Measurements from ENCODE around the gene HPCAL1.

The HPCAL1 gene

GRCh38 chr2:10277293-10278028 is 25.2 kb upstream of the HPCAL1 start:
- Histone ChIP-seq H3K27ac (ENCODE audit: low read depth, low read length) (no peak overlapping the region), H3K27me3 (ENCODE audit: control insufficient read depth in 1 of 2, insufficient read depth in 2 of 2, low read length in 2 of 2) (no peaks in the 10 kb centered on the region), H3K36me3 (ENCODE audit: control insufficient read depth in 1 of 2, insufficient read depth in 2 of 2, low read length in 2 of 2) (no peaks in the 10 kb centered on the region), H3K4me1 (ENCODE audit: control insufficient read depth in 1 of 2, insufficient read depth in 2 of 2, low read length in 2 of 2) (peaks cover 17 to 22% of the 10 kb centered on the region in 2 donors), H3K9me3 (ENCODE audit: control insufficient read depth in 1 of 2, low read length in 2 of 2) (no peaks in the 10 kb centered on the region), H3K4me3 (ENCODE audit: low read depth in 1 of 2, low read length in 2 of 2) (peak overlapping the region in 1 of 2 donors; percentile 28), H3K9ac (ENCODE audit: low read depth in 1 of 2, low read length in 2 of 2) (peak overlapping the region in 1 of 2 donors; percentile 32)

GRCh38 chr2:10278029-10278762 is 24.5 kb upstream of the HPCAL1 start:
- H3K27me3 ChIP-seq (ENCODE audit: control insufficient read depth in 1 of 2, insufficient read depth in 2 of 2, low read length in 2 of 2), result no peaks in the 10 kb centered on the region
- no peaks in the 10 kb centered on the region for H3K36me3 ChIP-seq (ENCODE audit: control insufficient read depth in 1 of 2, insufficient read depth in 2 of 2, low read length in 2 of 2)
- H3K27ac ChIP-seq (ENCODE audit: low read depth, low read length), result no peak overlapping the region
- no peaks in the 10 kb centered on the region for H3K9me3 ChIP-seq (ENCODE audit: control insufficient read depth in 1 of 2, low read length in 2 of 2)
- peak overlapping the region in 1 of 2 donors; percentile 32 for H3K9ac ChIP-seq (ENCODE audit: low read depth in 1 of 2, low read length in 2 of 2)
- H3K4me1 ChIP-seq (ENCODE audit: control insufficient read depth in 1 of 2, insufficient read depth in 2 of 2, low read length in 2 of 2), result peaks cover 17 to 27% of the 10 kb centered on the region in 2 donors
- peak overlapping the region in 1 of 2 donors; percentile 28 for H3K4me3 ChIP-seq (ENCODE audit: low read depth in 1 of 2, low read length in 2 of 2)

- no peaks in the 10 kb centered on the region for H3K9me3 ChIP-seq (ENCODE audit: control insufficient read depth in 1 of 2, low read length in 2 of 2)
- H3K4me3 ChIP-seq (ENCODE audit: low read depth in 1 of 2, low read length in 2 of 2), result no peak overlapping the region
- no peaks in the 10 kb centered on the region for H3K36me3 ChIP-seq (ENCODE audit: control insufficient read depth in 1 of 2, insufficient read depth in 2 of 2, low read length in 2 of 2)
- peaks cover 17 to 27% of the 10 kb centered on the region in 2 donors for H3K4me1 ChIP-seq (ENCODE audit: control insufficient read depth in 1 of 2, insufficient read depth in 2 of 2, low read length in 2 of 2)
- H3K27ac ChIP-seq (ENCODE audit: low read depth, low read length), result no peak overlapping the region
- H3K9ac ChIP-seq (ENCODE audit: low read depth in 1 of 2, low read length in 2 of 2), result no peak overlapping the region
- H3K27me3 ChIP-seq (ENCODE audit: control insufficient read depth in 1 of 2, insufficient read depth in 2 of 2, low read length in 2 of 2), result no peaks in the 10 kb centered on the region
Observed at GRCh38 chr2:10278763-10279471, 23.8 kb upstream of the HPCAL1 start.

GRCh38 chr2:10279472-10279870 is 23.2 kb upstream of the HPCAL1 start:
- Histone ChIP-seq H3K9me3 (ENCODE audit: control insufficient read depth in 1 of 2, low read length in 2 of 2) (no peaks in the 10 kb centered on the region), H3K4me1 (ENCODE audit: control insufficient read depth in 1 of 2, insufficient read depth in 2 of 2, low read length in 2 of 2) (peaks cover 17 to 27% of the 10 kb centered on the region in 2 donors), H3K27ac (ENCODE audit: low read depth, low read length) (no peak overlapping the region), H3K4me3 (ENCODE audit: low read depth in 1 of 2, low read length in 2 of 2) (no peak overlapping the region), H3K27me3 (ENCODE audit: control insufficient read depth in 1 of 2, insufficient read depth in 2 of 2, low read length in 2 of 2) (no peaks in the 10 kb centered on the region), H3K36me3 (ENCODE audit: control insufficient read depth in 1 of 2, insufficient read depth in 2 of 2, low read length in 2 of 2) (no peaks in the 10 kb centered on the region), H3K9ac (ENCODE audit: low read depth in 1 of 2, low read length in 2 of 2) (no peak overlapping the region)

- no peak overlapping the region for H3K27ac ChIP-seq (ENCODE audit: low read depth, low read length)
- peaks cover 18 to 27% of the 10 kb centered on the region in 2 donors for H3K4me1 ChIP-seq (ENCODE audit: control insufficient read depth in 1 of 2, insufficient read depth in 2 of 2, low read length in 2 of 2)
- H3K9ac ChIP-seq (ENCODE audit: low read depth in 1 of 2, low read length in 2 of 2), result no peak overlapping the region
- no peaks in the 10 kb centered on the region for H3K9me3 ChIP-seq (ENCODE audit: control insufficient read depth in 1 of 2, low read length in 2 of 2)
- H3K4me3 ChIP-seq (ENCODE audit: low read depth in 1 of 2, low read length in 2 of 2), result no peak overlapping the region
- H3K36me3 ChIP-seq (ENCODE audit: control insufficient read depth in 1 of 2, insufficient read depth in 2 of 2, low read length in 2 of 2), result no peaks in the 10 kb centered on the region
- H3K27me3 ChIP-seq (ENCODE audit: control insufficient read depth in 1 of 2, insufficient read depth in 2 of 2, low read length in 2 of 2), result no peaks in the 10 kb centered on the region
Observed at GRCh38 chr2:10279946-10280463, 22.7 kb upstream of the HPCAL1 start.

- Histone ChIP-seq H3K4me3 (ENCODE audit: low read depth in 1 of 2, low read length in 2 of 2) (no peak overlapping the region), H3K27me3 (ENCODE audit: control insufficient read depth in 1 of 2, insufficient read depth in 2 of 2, low read length in 2 of 2) (no peaks in the 10 kb centered on the region), H3K36me3 (ENCODE audit: control insufficient read depth in 1 of 2, insufficient read depth in 2 of 2, low read length in 2 of 2) (no peaks in the 10 kb centered on the region), H3K4me1 (ENCODE audit: control insufficient read depth in 1 of 2, insufficient read depth in 2 of 2, low read length in 2 of 2) (peaks cover 33 to 43% of the 10 kb centered on the region in 2 donors), H3K9ac (ENCODE audit: low read depth in 1 of 2, low read length in 2 of 2) (no peak overlapping the region), H3K9me3 (ENCODE audit: control insufficient read depth in 1 of 2, low read length in 2 of 2) (no peaks in the 10 kb centered on the region), H3K27ac (ENCODE audit: low read depth, low read length) (no peak overlapping the region)
Observed at GRCh38 chr2:10281891-10282290, 20.8 kb upstream of the HPCAL1 start.

- Histone ChIP-seq H3K4me1 (ENCODE audit: control insufficient read depth in 1 of 2, insufficient read depth in 2 of 2, low read length in 2 of 2) (peaks cover 28 to 38% of the 10 kb centered on the region in 2 donors), H3K9me3 (ENCODE audit: control insufficient read depth in 1 of 2, low read length in 2 of 2) (no peaks in the 10 kb centered on the region), H3K36me3 (ENCODE audit: control insufficient read depth in 1 of 2, insufficient read depth in 2 of 2, low read length in 2 of 2) (no peaks in the 10 kb centered on the region), H3K4me3 (ENCODE audit: low read depth in 1 of 2, low read length in 2 of 2) (no peak overlapping the region), H3K27ac (ENCODE audit: low read depth, low read length) (no peak overlapping the region), H3K27me3 (ENCODE audit: control insufficient read depth in 1 of 2, insufficient read depth in 2 of 2, low read length in 2 of 2) (no peaks in the 10 kb centered on the region), H3K9ac (ENCODE audit: low read depth in 1 of 2, low read length in 2 of 2) (no peak overlapping the region)
Observed at GRCh38 chr2:10282611-10283105, 20.0 kb upstream of the HPCAL1 start.

GRCh38 chr2:10283106-10284062 is 19.3 kb upstream of the HPCAL1 start:
- Histone ChIP-seq H3K27me3 (ENCODE audit: control insufficient read depth in 1 of 2, insufficient read depth in 2 of 2, low read length in 2 of 2) (no peaks in the 10 kb centered on the region), H3K4me3 (ENCODE audit: low read depth in 1 of 2, low read length in 2 of 2) (no peak overlapping the region), H3K9ac (ENCODE audit: low read depth in 1 of 2, low read length in 2 of 2) (no peak overlapping the region), H3K4me1 (ENCODE audit: control insufficient read depth in 1 of 2, insufficient read depth in 2 of 2, low read length in 2 of 2) (peaks cover 21 to 31% of the 10 kb centered on the region in 2 donors), H3K36me3 (ENCODE audit: control insufficient read depth in 1 of 2, insufficient read depth in 2 of 2, low read length in 2 of 2) (no peaks in the 10 kb centered on the region), H3K27ac (ENCODE audit: low read depth, low read length) (no peak overlapping the region), H3K9me3 (ENCODE audit: control insufficient read depth in 1 of 2, low read length in 2 of 2) (no peaks in the 10 kb centered on the region)

GRCh38 chr2:10284108-10284870 is 18.4 kb upstream of the HPCAL1 start:
- Histone ChIP-seq H3K27me3 (ENCODE audit: control insufficient read depth in 1 of 2, insufficient read depth in 2 of 2, low read length in 2 of 2) (no peaks in the 10 kb centered on the region), H3K4me3 (ENCODE audit: low read depth in 1 of 2, low read length in 2 of 2) (no peak overlapping the region), H3K36me3 (ENCODE audit: control insufficient read depth in 1 of 2, insufficient read depth in 2 of 2, low read length in 2 of 2) (no peaks in the 10 kb centered on the region), H3K27ac (ENCODE audit: low read depth, low read length) (no peak overlapping the region), H3K9ac (ENCODE audit: low read depth in 1 of 2, low read length in 2 of 2) (no peak overlapping the region), H3K9me3 (ENCODE audit: control insufficient read depth in 1 of 2, low read length in 2 of 2) (no peaks in the 10 kb centered on the region), H3K4me1 (ENCODE audit: control insufficient read depth in 1 of 2, insufficient read depth in 2 of 2, low read length in 2 of 2) (peaks cover 19 to 27% of the 10 kb centered on the region in 2 donors)
